Neural cell (in vitro differentiated cells): ENCODE results near the gene ZNF385C.

Source experiments
- CTCF ChIP-seq: fragments of 450-650 bp; IDR thresholded peaks from 2 replicates; pipeline ENCODE4 v1.5.1; 2014; ENCODE audit warnings: antibody characterized with exemption, mild to moderate bottlenecking, moderate library complexity; ENCODE audit not compliant: poor library complexity, severe bottlenecking
- EP300 ChIP-seq: fragments of 450-650 bp; conservative IDR thresholded peaks from 2 replicates; pipeline ENCODE4 v1.6.1; 2014; ENCODE audit warnings: antibody characterized with exemption, mild to moderate bottlenecking, moderate library complexity; ENCODE audit not compliant: poor library complexity, severe bottlenecking
- EZH2 ChIP-seq: fragments of 200-600, 300-800 bp; shearing (Covaris generic), sonication (generic); IDR thresholded peaks from 2 replicates; pipeline ENCODE4 v1.6.1; 2014; ENCODE audit warnings: antibody characterized with exemption, low read length, borderline replicate concordance, mild to moderate bottlenecking; ENCODE audit not compliant: insufficient read depth, poor library complexity, severe bottlenecking
- TAF1 ChIP-seq: IDR thresholded peaks from 2 replicates; pipeline ENCODE4 v1.6.1; 2012; ENCODE audit warnings: low read depth

GRCh38 chr17:41992576-41992975 is 105.7 kb downstream of the ZNF385C start:
- TF ChIP-seq EP300: no peak
- no peak for TF ChIP-seq TAF1
- TF ChIP-seq CTCF: no peak
- no peak for TF ChIP-seq EZH2
